Measurements from ENCODE around the gene CISTR. TPM values are rescaled to one million over a fixed set of nuclear protein-coding genes. Genes with fewer than 3 reads are reported as not detected.

CISTR gene
- total RNA-seq, 1 experiment from 2014 or later, result not detected

DNA sequence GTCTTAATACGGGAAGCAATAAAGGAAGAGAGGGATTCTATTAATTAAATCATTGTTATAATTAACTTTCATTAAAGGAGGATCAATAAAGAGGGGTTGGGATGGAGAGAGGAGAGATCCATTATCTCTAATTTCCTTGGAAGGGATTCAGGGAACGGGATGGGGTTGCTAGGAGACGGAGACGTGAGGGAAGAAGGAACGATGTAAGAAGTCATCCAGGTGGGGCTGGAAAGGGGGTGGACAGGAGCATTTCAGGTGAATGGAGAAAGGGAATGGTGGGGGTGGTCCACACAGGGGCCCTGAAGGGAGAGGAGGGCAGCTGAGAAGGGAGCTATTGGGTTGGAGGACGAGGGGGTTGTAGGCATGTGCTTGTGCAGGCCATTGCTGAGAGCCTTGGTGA is 41.7 kb downstream of the CISTR start:
- POLR2A ChIA-PET (ENCODE audit: low non-redundant PET), result no interaction called here
- no peak overlapping the region for H3K27ac ChIP-seq (ENCODE audit: low read depth, low read length, poor library complexity, severe bottlenecking)
- TF ChIP-seq EZH2 (IDR thresholded peaks at IDR 0.05; ENCODE audit: borderline replicate concordance, low read depth, low read length, poor library complexity, severe bottlenecking), result no peak

DNA sequence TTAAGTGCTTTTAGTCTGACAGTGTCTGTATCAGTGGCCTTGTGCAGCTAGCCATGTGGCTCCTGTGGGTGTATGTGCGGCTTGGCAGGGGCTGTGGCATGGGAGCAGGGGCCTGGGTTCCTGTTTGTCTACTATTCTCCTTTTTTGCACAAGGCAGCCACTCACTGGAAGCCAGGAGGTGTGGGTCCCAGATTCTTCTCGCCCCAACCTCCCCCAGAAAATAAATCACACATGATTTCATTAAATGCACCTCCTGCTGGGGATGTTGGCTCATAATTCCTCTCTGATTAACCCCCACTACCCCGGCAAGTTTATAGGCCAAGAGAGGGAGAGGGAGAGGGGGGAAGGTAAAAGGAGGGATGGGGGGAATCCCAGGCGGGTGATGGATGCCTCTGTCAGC is 42.1 kb downstream of the CISTR start:
- H3K9me3 ChIP-seq (ENCODE audit: low read depth, low read length, poor library complexity, severe bottlenecking), result no peaks in the 10 kb centered on the region
- H3K4me3 ChIP-seq (ENCODE audit: low read depth, low read length, poor library complexity, severe bottlenecking), result no peak overlapping the region
- DNase-seq (ENCODE audit: low spot score), result no peak
- POLR2A ChIA-PET (ENCODE audit: low non-redundant PET), result no interaction called here
- BruUV-seq (replicated peaks), result no TSS peak
- CTCF ChIA-PET, result no interaction called here
- TF ChIP-seq, protein P1, sequence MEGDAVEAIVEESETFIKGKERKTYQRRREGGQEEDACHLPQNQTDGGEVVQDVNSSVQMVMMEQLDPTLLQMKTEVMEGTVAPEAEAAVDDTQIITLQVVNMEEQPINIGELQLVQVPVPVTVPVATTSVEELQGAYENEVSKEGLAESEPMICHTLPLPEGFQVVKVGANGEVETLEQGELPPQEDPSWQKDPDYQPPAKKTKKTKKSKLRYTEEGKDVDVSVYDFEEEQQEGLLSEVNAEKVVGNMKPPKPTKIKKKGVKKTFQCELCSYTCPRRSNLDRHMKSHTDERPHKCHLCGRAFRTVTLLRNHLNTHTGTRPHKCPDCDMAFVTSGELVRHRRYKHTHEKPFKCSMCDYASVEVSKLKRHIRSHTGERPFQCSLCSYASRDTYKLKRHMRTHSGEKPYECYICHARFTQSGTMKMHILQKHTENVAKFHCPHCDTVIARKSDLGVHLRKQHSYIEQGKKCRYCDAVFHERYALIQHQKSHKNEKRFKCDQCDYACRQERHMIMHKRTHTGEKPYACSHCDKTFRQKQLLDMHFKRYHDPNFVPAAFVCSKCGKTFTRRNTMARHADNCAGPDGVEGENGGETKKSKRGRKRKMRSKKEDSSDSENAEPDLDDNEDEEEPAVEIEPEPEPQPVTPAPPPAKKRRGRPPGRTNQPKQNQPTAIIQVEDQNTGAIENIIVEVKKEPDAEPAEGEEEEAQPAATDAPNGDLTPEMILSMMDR (conservative IDR thresholded peaks at IDR 0.05; ENCODE audit: low read depth, low read length), result no peak
- no peak for TF ChIP-seq EZH2 (IDR thresholded peaks at IDR 0.05; ENCODE audit: borderline replicate concordance, low read depth, low read length, poor library complexity, severe bottlenecking)
- no peaks in the 10 kb centered on the region for H3K36me3 ChIP-seq (ENCODE audit: insufficient read depth, low read length, poor library complexity, severe bottlenecking)
- H3K27me3 ChIP-seq (replicated peaks; ENCODE audit: insufficient read depth, low read depth, low read length, poor library complexity), result peaks cover 5% of the 10 kb centered on the region
- intact Hi-C loops (cut with micrococcal nuclease; ENCODE audit: unreplicated experiment), result no loop called here
- H3K27ac ChIP-seq (ENCODE audit: low read depth, low read length, poor library complexity, severe bottlenecking), result no peak overlapping the region
- peaks cover 11% of the 10 kb centered on the region for H3K4me1 ChIP-seq (ENCODE audit: insufficient read depth, low read length, poor library complexity, severe bottlenecking)

More for the DNA sequence above, 41.7 kb downstream of the CISTR start:
- DNase-seq (ENCODE audit: low spot score), result no peak
- BruUV-seq (replicated peaks), result no TSS peak
- intact Hi-C loops (cut with micrococcal nuclease; ENCODE audit: unreplicated experiment), result no loop called here
- Histone ChIP-seq H3K9me3 (ENCODE audit: low read depth, low read length, poor library complexity, severe bottlenecking) (no peaks in the 10 kb centered on the region), H3K27me3 (replicated peaks; ENCODE audit: insufficient read depth, low read depth, low read length, poor library complexity) (peaks cover 5% of the 10 kb centered on the region), H3K4me1 (ENCODE audit: insufficient read depth, low read length, poor library complexity, severe bottlenecking) (peaks cover 11% of the 10 kb centered on the region), H3K4me3 (ENCODE audit: low read depth, low read length, poor library complexity, severe bottlenecking) (no peak overlapping the region), H3K36me3 (ENCODE audit: insufficient read depth, low read length, poor library complexity, severe bottlenecking) (no peaks in the 10 kb centered on the region)
- CTCF ChIA-PET, result no interaction called here

DNA sequence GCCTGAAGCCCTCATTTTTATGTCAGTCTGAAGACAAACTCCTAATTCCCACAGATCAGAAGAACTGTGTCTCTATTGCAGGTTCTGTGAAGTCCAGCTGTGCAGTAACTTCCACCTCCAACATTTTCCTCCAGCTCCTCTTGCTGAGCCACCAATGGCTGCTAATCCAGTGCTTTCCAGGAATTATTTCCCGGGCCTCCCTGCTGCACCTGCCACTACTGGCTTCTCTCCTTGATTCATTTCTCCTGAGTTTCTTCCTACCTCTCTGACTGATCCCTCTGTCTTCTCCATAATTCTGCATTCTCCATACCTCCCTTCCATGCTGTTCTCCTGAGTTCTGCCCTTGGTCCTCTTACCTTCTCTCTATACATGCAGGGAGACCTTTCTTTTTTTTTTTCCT is 45.7 kb downstream of the CISTR start:
- intact Hi-C loops (cut with micrococcal nuclease; ENCODE audit: unreplicated experiment), result no loop called here
- no peaks in the 10 kb centered on the region for H3K36me3 ChIP-seq (ENCODE audit: insufficient read depth, low read length, poor library complexity, severe bottlenecking)
- H3K4me3 ChIP-seq (ENCODE audit: low read depth, low read length, poor library complexity, severe bottlenecking), result no peak overlapping the region
- ChIA-PET POLR2A (ENCODE audit: low non-redundant PET) (no interaction called here), CTCF (interaction anchor here (1.5 kb wide), 1 partner anchor 37 kb away, joined by 4 read pairs; no protein-coding TSS in a partner anchor)
- no TSS peak for BruUV-seq (replicated peaks)
- H3K4me1 ChIP-seq (ENCODE audit: insufficient read depth, low read length, poor library complexity, severe bottlenecking), result peaks cover 16% of the 10 kb centered on the region
- DNase-seq (ENCODE audit: low spot score), result no peak
- H3K27ac ChIP-seq (ENCODE audit: low read depth, low read length, poor library complexity, severe bottlenecking), result no peak overlapping the region
- no peaks in the 10 kb centered on the region for H3K9me3 ChIP-seq (ENCODE audit: low read depth, low read length, poor library complexity, severe bottlenecking)
- TF ChIP-seq EZH2 (IDR thresholded peaks at IDR 0.05; ENCODE audit: borderline replicate concordance, low read depth, low read length, poor library complexity, severe bottlenecking), result no peak
- peaks cover 5% of the 10 kb centered on the region for H3K27me3 ChIP-seq (replicated peaks; ENCODE audit: insufficient read depth, low read depth, low read length, poor library complexity)

DNA sequence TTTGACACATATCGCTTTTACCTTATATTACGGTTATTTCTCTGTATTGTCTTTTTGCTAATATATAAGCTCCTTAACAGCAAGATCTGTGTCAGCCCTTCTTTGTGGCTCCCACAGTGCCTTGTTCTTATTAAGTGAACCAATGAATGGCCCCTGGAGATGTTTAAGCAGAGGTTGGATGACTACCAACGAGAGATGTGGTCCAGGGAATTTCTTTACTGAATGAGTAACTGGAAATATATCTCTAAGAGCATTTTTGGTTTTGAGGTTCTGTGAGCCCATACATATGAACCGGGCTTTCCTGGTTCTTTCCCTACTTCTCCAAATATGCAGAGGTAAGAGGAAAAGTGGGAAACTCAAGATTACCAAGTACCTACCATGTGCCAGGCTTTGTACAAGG is 48.0 kb downstream of the CISTR start:
- TF ChIP-seq, protein P1 (conservative IDR thresholded peaks at IDR 0.05; ENCODE audit: low read depth, low read length), result no peak
- no peak for TF ChIP-seq EZH2 (IDR thresholded peaks at IDR 0.05; ENCODE audit: borderline replicate concordance, low read depth, low read length, poor library complexity, severe bottlenecking)
- CTCF ChIA-PET, result interaction anchor here (2.6 kb wide), 1 partner anchor 43 kb away, joined by 25 read pairs; no protein-coding TSS in a partner anchor
- Histone ChIP-seq H3K4me3 (ENCODE audit: low read depth, low read length, poor library complexity, severe bottlenecking) (no peak overlapping the region), H3K27ac (ENCODE audit: low read depth, low read length, poor library complexity, severe bottlenecking) (no peak overlapping the region), H3K36me3 (ENCODE audit: insufficient read depth, low read length, poor library complexity, severe bottlenecking) (no peaks in the 10 kb centered on the region), H3K27me3 (replicated peaks; ENCODE audit: insufficient read depth, low read depth, low read length, poor library complexity) (peaks cover 4% of the 10 kb centered on the region), H3K4me1 (ENCODE audit: insufficient read depth, low read length, poor library complexity, severe bottlenecking) (peaks cover 15% of the 10 kb centered on the region), H3K9me3 (ENCODE audit: low read depth, low read length, poor library complexity, severe bottlenecking) (no peaks in the 10 kb centered on the region)
- no peak for DNase-seq (ENCODE audit: low spot score)
- intact Hi-C loops (cut with micrococcal nuclease; ENCODE audit: unreplicated experiment), result loop anchor here (5.0 kb wide), 2 partner anchors 279 to 499 kb away; no protein-coding TSS in a partner anchor
- no TSS peak for BruUV-seq (replicated peaks)
- POLR2A ChIA-PET (ENCODE audit: low non-redundant PET), result no interaction called here

Data from A673 (cell line).